AG04449 (cell line): ENCODE measurements around the gene SURF6.

Source experiments
- CTCF ChIA-PET: fragments of 350-600 bp; formaldehyde crosslinking; extraction: SDS; loops from one replicate; lab custom pipeline; 2021; ENCODE audit warnings: antibody characterized with exemption; lab: Yijun Ruan, JAX
- POLR2A ChIA-PET: fragments of 400-600, 350-600 bp; formaldehyde crosslinking; extraction: SDS; loops from one replicate; lab custom pipeline; 2020; ENCODE audit warnings: antibody characterized with exemption, inconsistent platforms; lab: Yijun Ruan, JAX
- DNase-seq: peaks from one replicate; pipeline ENCODE4 v3.0.0-alpha.2; 2010; ENCODE audit warnings: low read depth, low spot score
- H3K4me3 ChIP-seq: 2 replicates; pipeline ENCODE4 v1.5.1; 2011; ENCODE audit warnings: low read depth, mild to moderate bottlenecking, control low read depth, low read length
- CTCF ChIP-seq: IDR thresholded peaks from one replicate; pipeline ENCODE4 v1.5.1; 2011; ENCODE audit warnings: mild to moderate bottlenecking, moderate library complexity, low read length, control low read depth, inconsistent platforms; ENCODE audit not compliant: insufficient read depth; ENCODE audit errors: missing control alignments

Gene SURF6

GRCh38 chr9:133366435-133366834 lies 30.4 kb upstream of the SURF6 start:
- H3K4me3 ChIP-seq: no peak overlapping the region
- POLR2A ChIA-PET: interaction anchor here (1.7 to 4.9 kb wide), 2 partner anchors 10 to 18 kb away, joined by 9 to 14 read pairs; partner anchors contain the start of genes MED22, RPL7A, STKLD1 and SURF4
- TF ChIP-seq CTCF: no peak
- DNase-seq: no peak
- CTCF ChIA-PET: interaction anchor here (1.2 to 2.5 kb wide), 5 partner anchors 10 to 118 kb away, joined by 3 to 11 read pairs (median 4); partner anchors contain the start of genes SURF1 and SURF2

- DNase-seq: no peak
- CTCF ChIA-PET: interaction anchor here (1.0 to 1.4 kb wide), 2 partner anchors 9 to 11 kb away, joined by 3 to 4 read pairs; no protein-coding TSS in a partner anchor
- no peak for TF ChIP-seq CTCF
- POLR2A ChIA-PET: interaction anchor here (0.7 to 1.5 kb wide), 3 partner anchors 9 to 14 kb away, joined by 3 to 5 read pairs (median 4); partner anchors contain the start of genes MED22 and RPL7A
- no peak overlapping the region for H3K4me3 ChIP-seq
These were observed 26.5 kb upstream of the SURF6 start for GRCh38 chr9:133362359-133363044.

GRCh38 chr9:133361507-133362092 lies 25.6 kb upstream of the SURF6 start:
- no peak for TF ChIP-seq CTCF
- no peak for DNase-seq
- POLR2A ChIA-PET: no interaction called here
- CTCF ChIA-PET: no interaction called here
- no peak overlapping the region for H3K4me3 ChIP-seq

GRCh38 chr9:133360400-133361393 lies 24.7 kb upstream of the SURF6 start:
- no peak overlapping the region for H3K4me3 ChIP-seq
- no peak for TF ChIP-seq CTCF
- ChIA-PET POLR2A (interaction anchor here (0.7 to 2.1 kb wide), 4 partner anchors 8 to 13 kb away, joined by 3 to 8 read pairs (median 4); partner anchors contain the start of genes MED22 and RPL7A), CTCF (interaction anchor here (1.3 to 2.5 kb wide), 2 partner anchors 11 to 17 kb away, joined by 3 to 14 read pairs; no protein-coding TSS in a partner anchor)
- DNase-seq: no peak

- no peak overlapping the region for H3K4me3 ChIP-seq
- ChIA-PET CTCF (interaction anchor here (1.0 to 2.5 kb wide), 3 partner anchors 9 to 16 kb away, joined by 3 to 14 read pairs (median 3); no protein-coding TSS in a partner anchor), POLR2A (interaction anchor here (0.9 to 2.1 kb wide), 4 partner anchors 8 to 13 kb away, joined by 3 to 8 read pairs (median 4); partner anchors contain the start of genes MED22 and RPL7A)
- TF ChIP-seq CTCF: peak; percentile 41
- no peak for DNase-seq
These were observed 23.6 kb upstream of the SURF6 start for GRCh38 chr9:133359399-133360175.
